WI38 (cell line): ENCODE results near the gene QRSL1.

Source experiments
- H3K4me3 ChIP-seq: 2 replicates; pipeline ENCODE4 v1.5.1; 2011; ENCODE audit warnings: low read depth, mild to moderate bottlenecking, control low read depth, low read length
- CTCF ChIP-seq: IDR thresholded peaks from 2 replicates; pipeline ENCODE4 v1.5.1; 2012; ENCODE audit warnings: low read depth, mild to moderate bottlenecking, control low read depth, low read length

Gene QRSL1

GRCh38 chr6:106715922-106716321 lies 86.5 kb downstream of the QRSL1 start:
- H3K4me3 ChIP-seq, result no peak overlapping the region
- TF ChIP-seq CTCF, result no peak

GRCh38 chr6:106716966-106717365 lies 87.6 kb downstream of the QRSL1 start:
- H3K4me3 ChIP-seq, result no peak overlapping the region
- TF ChIP-seq CTCF, result no peak
